Astrocyte of the cerebellum (primary cell): ENCODE results near the gene WNT1.

Experiments used
- DNase-seq: peaks from one replicate; pipeline ENCODE4 v3.0.0-alpha.2; 2011; ENCODE audit warnings: low read depth
- H3K4me3 ChIP-seq: 2 replicates; pipeline ENCODE4 v1.5.1; 2011; ENCODE audit warnings: mild to moderate bottlenecking, low read depth, low read length, moderate library complexity
- CTCF ChIP-seq: IDR thresholded peaks from 2 replicates; pipeline ENCODE4 v1.5.1; 2012; ENCODE audit warnings: low read length, low read depth, moderate library complexity, mild to moderate bottlenecking; ENCODE audit errors: missing control alignments
- in situ Hi-C: cut with HindIII; loops from 2 replicates; pipeline ENCODE4 v1.10.0; 2017; ENCODE audit warnings: low sequenced_read_pairs

The WNT1 gene

GRCh38 chr12:48936379-48936979 is 41.6 kb upstream of the WNT1 start:
- DNase-seq, result peak; percentile 45
- no peak overlapping the region for H3K4me3 ChIP-seq
- in situ Hi-C loops, result no loop called here
- peak; percentile 97 for TF ChIP-seq CTCF

- TF ChIP-seq CTCF, result peak; percentile 34
- in situ Hi-C loops, result no loop called here
- DNase-seq, result no peak
- no peak overlapping the region for H3K4me3 ChIP-seq
Observed at GRCh38 chr12:48937170-48937569, 41.0 kb upstream of the WNT1 start.

GRCh38 chr12:48938805-48939204 is 39.3 kb upstream of the WNT1 start:
- TF ChIP-seq CTCF, result no peak
- in situ Hi-C loops, result no loop called here
- H3K4me3 ChIP-seq, result no peak overlapping the region
- no peak for DNase-seq

- DNase-seq, result no peak
- TF ChIP-seq CTCF, result no peak
- in situ Hi-C loops, result no loop called here
- H3K4me3 ChIP-seq, result no peak overlapping the region
Observed at GRCh38 chr12:48940181-48940580, 37.9 kb upstream of the WNT1 start.

GRCh38 chr12:48943221-48943620 is 34.9 kb upstream of the WNT1 start:
- no peak overlapping the region for H3K4me3 ChIP-seq
- in situ Hi-C loops, result no loop called here
- TF ChIP-seq CTCF, result no peak
- no peak for DNase-seq

- in situ Hi-C loops, result no loop called here
- no peak overlapping the region for H3K4me3 ChIP-seq
- no peak for DNase-seq
- TF ChIP-seq CTCF, result no peak
Observed at GRCh38 chr12:48946205-48946604, 31.9 kb upstream of the WNT1 start.
